ENCODE data around the gene YLPM1.

YLPM1 gene

DNA sequence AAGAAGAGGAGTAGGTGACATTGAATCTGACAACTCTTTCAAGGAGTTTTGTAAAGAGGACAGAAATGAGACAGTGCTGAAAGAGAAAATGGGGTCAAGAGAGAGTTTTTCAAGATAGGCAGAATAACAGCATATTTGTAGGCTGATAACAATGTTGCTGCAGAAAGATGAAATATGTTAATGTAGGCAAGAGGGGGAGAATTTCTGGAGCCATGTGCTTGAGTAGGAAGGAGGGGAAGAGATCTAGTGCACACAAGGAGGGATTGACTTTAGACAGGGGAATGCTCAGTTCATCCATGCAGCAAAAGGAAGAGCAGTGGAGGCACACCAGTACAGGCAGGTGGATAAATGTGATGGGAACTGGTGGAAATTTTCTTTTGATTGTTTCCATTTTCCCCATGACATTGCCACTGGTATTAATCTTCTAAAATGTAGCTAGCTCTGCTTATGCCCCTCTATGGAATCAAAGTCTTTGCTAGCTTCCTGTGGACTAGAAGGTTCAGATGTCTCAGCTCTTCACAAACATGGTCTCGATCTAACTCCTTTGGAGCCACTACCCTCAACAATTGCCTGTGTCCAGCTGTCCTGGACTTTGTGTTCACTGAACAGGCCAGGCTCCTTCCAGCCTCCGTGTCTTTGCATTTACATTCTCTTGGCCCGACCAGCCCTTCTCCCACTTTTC, 103.7 kb downstream of the YLPM1 start (continued):
- TF ChIP-seq, protein P1, sequence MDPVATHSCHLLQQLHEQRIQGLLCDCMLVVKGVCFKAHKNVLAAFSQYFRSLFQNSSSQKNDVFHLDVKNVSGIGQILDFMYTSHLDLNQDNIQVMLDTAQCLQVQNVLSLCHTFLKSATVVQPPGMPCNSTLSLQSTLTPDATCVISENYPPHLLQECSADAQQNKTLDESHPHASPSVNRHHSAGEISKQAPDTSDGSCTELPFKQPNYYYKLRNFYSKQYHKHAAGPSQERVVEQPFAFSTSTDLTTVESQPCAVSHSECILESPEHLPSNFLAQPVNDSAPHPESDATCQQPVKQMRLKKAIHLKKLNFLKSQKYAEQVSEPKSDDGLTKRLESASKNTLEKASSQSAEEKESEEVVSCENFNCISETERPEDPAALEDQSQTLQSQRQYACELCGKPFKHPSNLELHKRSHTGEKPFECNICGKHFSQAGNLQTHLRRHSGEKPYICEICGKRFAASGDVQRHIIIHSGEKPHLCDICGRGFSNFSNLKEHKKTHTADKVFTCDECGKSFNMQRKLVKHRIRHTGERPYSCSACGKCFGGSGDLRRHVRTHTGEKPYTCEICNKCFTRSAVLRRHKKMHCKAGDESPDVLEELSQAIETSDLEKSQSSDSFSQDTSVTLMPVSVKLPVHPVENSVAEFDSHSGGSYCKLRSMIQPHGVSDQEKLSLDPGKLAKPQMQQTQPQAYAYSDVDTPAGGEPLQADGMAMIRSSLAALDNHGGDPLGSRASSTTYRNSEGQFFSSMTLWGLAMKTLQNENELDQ (tag by site-specific recombination; IDR thresholded peaks at IDR 0.05; ENCODE audit: low read depth): no peak
- no peak for TF ChIP-seq ZNF626 (tag by site-specific recombination; IDR thresholded peaks at IDR 0.05)
- TF ChIP-seq SALL2 (tag by site-specific recombination; IDR thresholded peaks at IDR 0.05; ENCODE audit: borderline replicate concordance): no peak
- no peak for TF ChIP-seq ZBTB17 (tag by site-specific recombination; IDR thresholded peaks at IDR 0.05)
- TF ChIP-seq ZNF174 (tag by site-specific recombination; IDR thresholded peaks at IDR 0.05): no peak
- no peak for TF ChIP-seq ZNF391 (tag by site-specific recombination; IDR thresholded peaks at IDR 0.05; ENCODE audit: borderline replicate concordance, low read depth)
- no peak for TF ChIP-seq ZNF555 (tag by site-specific recombination; conservative IDR thresholded peaks at IDR 0.05)
- TF ChIP-seq ZNF624 (tag by site-specific recombination; IDR thresholded peaks at IDR 0.05): no peak
- TF ChIP-seq, protein P2, sequence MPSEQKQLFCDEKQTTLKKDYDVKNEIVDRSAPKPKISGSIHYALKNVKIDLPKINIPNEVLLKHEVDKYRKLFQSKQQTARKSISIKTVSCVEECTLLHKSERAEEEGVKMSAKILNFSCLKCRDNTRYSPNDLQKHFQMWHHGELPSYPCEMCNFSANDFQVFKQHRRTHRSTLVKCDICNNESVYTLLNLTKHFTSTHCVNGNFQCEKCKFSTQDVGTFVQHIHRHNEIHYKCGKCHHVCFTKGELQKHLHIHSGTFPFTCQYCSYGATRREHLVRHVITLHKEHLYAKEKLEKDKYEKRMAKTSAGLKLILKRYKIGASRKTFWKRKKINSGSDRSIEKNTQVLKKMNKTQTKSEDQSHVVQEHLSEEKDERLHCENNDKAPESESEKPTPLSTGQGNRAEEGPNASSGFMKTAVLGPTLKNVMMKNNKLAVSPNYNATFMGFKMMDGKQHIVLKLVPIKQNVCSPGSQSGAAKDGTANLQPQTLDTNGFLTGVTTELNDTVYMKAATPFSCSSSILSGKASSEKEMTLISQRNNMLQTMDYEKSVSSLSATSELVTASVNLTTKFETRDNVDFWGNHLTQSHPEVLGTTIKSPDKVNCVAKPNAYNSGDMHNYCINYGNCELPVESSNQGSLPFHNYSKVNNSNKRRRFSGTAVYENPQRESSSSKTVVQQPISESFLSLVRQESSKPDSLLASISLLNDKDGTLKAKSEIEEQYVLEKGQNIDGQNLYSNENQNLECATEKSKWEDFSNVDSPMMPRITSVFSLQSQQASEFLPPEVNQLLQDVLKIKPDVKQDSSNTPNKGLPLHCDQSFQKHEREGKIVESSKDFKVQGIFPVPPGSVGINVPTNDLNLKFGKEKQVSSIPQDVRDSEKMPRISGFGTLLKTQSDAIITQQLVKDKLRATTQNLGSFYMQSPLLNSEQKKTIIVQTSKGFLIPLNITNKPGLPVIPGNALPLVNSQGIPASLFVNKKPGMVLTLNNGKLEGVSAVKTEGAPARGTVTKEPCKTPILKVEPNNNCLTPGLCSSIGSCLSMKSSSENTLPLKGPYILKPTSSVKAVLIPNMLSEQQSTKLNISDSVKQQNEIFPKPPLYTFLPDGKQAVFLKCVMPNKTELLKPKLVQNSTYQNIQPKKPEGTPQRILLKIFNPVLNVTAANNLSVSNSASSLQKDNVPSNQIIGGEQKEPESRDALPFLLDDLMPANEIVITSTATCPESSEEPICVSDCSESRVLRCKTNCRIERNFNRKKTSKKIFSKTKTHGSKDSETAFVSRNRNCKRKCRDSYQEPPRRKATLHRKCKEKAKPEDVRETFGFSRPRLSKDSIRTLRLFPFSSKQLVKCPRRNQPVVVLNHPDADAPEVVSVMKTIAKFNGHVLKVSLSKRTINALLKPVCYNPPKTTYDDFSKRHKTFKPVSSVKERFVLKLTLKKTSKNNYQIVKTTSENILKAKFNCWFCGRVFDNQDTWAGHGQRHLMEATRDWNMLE (tag by site-specific recombination; conservative IDR thresholded peaks at IDR 0.05; ENCODE audit: low read depth): no peak

DNA sequence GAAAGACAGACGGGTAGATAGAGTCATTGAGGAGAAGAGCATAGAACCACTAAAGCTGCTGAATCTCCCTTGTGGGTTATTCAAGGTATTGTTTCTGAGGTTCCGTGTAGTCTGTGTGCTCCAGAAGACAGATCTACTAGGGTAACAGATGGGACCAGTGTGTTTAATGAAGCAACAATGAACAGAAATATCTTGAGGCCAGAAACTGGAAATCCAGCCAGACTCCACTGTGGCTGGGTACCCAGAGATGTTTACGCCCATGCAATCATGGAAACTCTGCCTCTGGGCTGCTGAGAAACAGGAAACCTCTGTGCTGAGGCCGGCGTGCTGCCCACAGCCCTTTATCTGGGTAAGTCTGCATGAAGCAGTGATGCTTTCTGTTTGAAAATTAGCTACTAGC, 104.6 kb downstream of the YLPM1 start:
- no peaks in the 10 kb centered on the region for H3K36me3 ChIP-seq (ENCODE audit: control insufficient read depth in 2 of 2, insufficient read depth in 1 of 2, low read length in 2 of 2)
- H3K4me1 ChIP-seq (ENCODE audit: control insufficient read depth, insufficient read depth, low read length): no peaks in the 10 kb centered on the region
- no peak overlapping the region for H3K27ac ChIP-seq (ENCODE audit: extremely low read depth, low read depth, low read length)
- H3K4me3 ChIP-seq (ENCODE audit: low read depth, low read length): no peak overlapping the region
- CTCF ChIA-PET: interaction anchor here (0.7 to 1.9 kb wide), 6 partner anchors 10 to 221 kb away, joined by 3 to 8 read pairs (median 4); no protein-coding TSS in a partner anchor
- no peaks in the 10 kb centered on the region for H3K9me3 ChIP-seq (ENCODE audit: control insufficient read depth, insufficient read depth, low read depth, low read length)
- POLR2A ChIA-PET: no interaction called here
- no peak for TF ChIP-seq PRDM6 (tag by site-specific recombination; IDR thresholded peaks at IDR 0.05)
- TF ChIP-seq, protein P1 (tag by site-specific recombination; IDR thresholded peaks at IDR 0.05; ENCODE audit: low read depth): no peak
- TF ChIP-seq ZNF626 (tag by site-specific recombination; IDR thresholded peaks at IDR 0.05): no peak
- TF ChIP-seq KLF10 (tag by site-specific recombination; IDR thresholded peaks at IDR 0.05): no peak
- TF ChIP-seq ZNF571 (tag by site-specific recombination; IDR thresholded peaks at IDR 0.05): no peak
- TF ChIP-seq GLIS2 (tag by site-specific recombination; IDR thresholded peaks at IDR 0.05): no peak
- no peak for TF ChIP-seq ZNF398 (tag by site-specific recombination; IDR thresholded peaks at IDR 0.05)
- TF ChIP-seq, protein P3, sequence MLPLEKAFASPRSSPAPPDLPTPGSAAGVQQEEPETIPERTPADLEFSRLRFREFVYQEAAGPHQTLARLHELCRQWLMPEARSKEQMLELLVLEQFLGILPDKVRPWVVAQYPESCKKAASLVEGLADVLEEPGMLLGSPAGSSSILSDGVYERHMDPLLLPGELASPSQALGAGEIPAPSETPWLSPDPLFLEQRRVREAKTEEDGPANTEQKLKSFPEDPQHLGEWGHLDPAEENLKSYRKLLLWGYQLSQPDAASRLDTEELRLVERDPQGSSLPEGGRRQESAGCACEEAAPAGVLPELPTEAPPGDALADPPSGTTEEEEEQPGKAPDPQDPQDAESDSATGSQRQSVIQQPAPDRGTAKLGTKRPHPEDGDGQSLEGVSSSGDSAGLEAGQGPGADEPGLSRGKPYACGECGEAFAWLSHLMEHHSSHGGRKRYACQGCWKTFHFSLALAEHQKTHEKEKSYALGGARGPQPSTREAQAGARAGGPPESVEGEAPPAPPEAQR (tag by site-specific recombination; IDR thresholded peaks at IDR 0.05): no peak
- no peak for TF ChIP-seq ZNF426 (tag by site-specific recombination; IDR thresholded peaks at IDR 0.05)
- TF ChIP-seq, protein P4, sequence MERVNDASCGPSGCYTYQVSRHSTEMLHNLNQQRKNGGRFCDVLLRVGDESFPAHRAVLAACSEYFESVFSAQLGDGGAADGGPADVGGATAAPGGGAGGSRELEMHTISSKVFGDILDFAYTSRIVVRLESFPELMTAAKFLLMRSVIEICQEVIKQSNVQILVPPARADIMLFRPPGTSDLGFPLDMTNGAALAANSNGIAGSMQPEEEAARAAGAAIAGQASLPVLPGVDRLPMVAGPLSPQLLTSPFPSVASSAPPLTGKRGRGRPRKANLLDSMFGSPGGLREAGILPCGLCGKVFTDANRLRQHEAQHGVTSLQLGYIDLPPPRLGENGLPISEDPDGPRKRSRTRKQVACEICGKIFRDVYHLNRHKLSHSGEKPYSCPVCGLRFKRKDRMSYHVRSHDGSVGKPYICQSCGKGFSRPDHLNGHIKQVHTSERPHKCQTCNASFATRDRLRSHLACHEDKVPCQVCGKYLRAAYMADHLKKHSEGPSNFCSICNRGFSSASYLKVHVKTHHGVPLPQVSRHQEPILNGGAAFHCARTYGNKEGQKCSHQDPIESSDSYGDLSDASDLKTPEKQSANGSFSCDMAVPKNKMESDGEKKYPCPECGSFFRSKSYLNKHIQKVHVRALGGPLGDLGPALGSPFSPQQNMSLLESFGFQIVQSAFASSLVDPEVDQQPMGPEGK (tag by site-specific recombination; IDR thresholded peaks at IDR 0.05): no peak

Measured in HEK293 (cell line).